Suprapubic skin (tissue), 4 donors: ENCODE measurements around the gene ETV6. TPM values are rescaled to one million over a fixed set of nuclear protein-coding genes. Genes with fewer than 3 reads are reported as not detected.

ENCODE experiments used
- DNase-seq, 2 donors: peaks; one replicate each; pipeline ENCODE4 v3.0.0-alpha.2; 2019; ENCODE audit warnings: low spot score in 2 of 2
- H3K27ac ChIP-seq: fragments of 200-600 bp; sonication (generic); one replicate; pipeline ENCODE4 v1.5.1; 2019
- H3K27me3 ChIP-seq: fragments of 200-600 bp; sonication (generic); one replicate; pipeline ENCODE4 v1.5.1; 2019
- H3K36me3 ChIP-seq: fragments of 200-600 bp; sonication (generic); one replicate; pipeline ENCODE4 v1.5.1; 2019
- H3K4me1 ChIP-seq: fragments of 200-600 bp; sonication (generic); one replicate; pipeline ENCODE4 v1.5.1; 2019
- H3K4me3 ChIP-seq: fragments of 200-600 bp; sonication (generic); one replicate; pipeline ENCODE4 v1.5.1; 2019; ENCODE audit warnings: mild to moderate bottlenecking
- H3K9me3 ChIP-seq: fragments of 200-600 bp; sonication (generic); one replicate; pipeline ENCODE4 v1.5.1; 2019
- EP300 ChIP-seq: sonication (generic); formaldehyde crosslinking; IDR thresholded peaks from one replicate; pipeline ENCODE4 v1.6.1; 2017; ENCODE audit warnings: antibody characterized with exemption
- POLR2A ChIP-seq, 2 donors: fragments of 450-650 bp; IDR thresholded peaks; one replicate each; pipeline ENCODE4 v1.6.1; 2017; ENCODE audit warnings: antibody characterized with exemption in 2 of 2, mild to moderate bottlenecking in 2 of 2, moderate library complexity in 2 of 2
- POLR2AphosphoS5 ChIP-seq, 3 donors: sonication (generic); formaldehyde crosslinking; IDR thresholded peaks; one replicate each; pipeline ENCODE4 v1.6.1; 2017; ENCODE audit warnings: antibody characterized with exemption in 3 of 3
- WGBS: methylation state at CpG from one replicate; pipeline ENCODE4 v1.1.5; 2018; 5-methylcytosine and 5-hydroxymethylcytosine counted together
- total RNA-seq, 4 donors: library from RNA; depleted of rRNA; stranded (reverse); fragments of >200 nt; gene quantifications; one replicate each; pipeline ENCODE4 v1.1.0, GENCODE V29; 2016
- TF ChIP-seq, protein P1 (sequence below), 2 donors: fragments of 200-600 bp in 1 of 2; fragments of 450-650 bp in 1 of 2; sonication (generic) in 1 of 2; IDR thresholded peaks; one replicate each; pipeline ENCODE4 v1.5.1; 2016 to 2019; ENCODE audit warnings: antibody characterized with exemption in 2 of 2, mild to moderate bottlenecking in 1 of 2, moderate library complexity in 1 of 2

The ETV6 gene
- total RNA-seq, 4 donors from 2014 or later = 16.9 to 41.4 (median 25.1) TPM

GRCh38 chr12:11756523-11756922 is 107.0 kb downstream of the ETV6 start:
- 92% methylated on average over 6 of the region's 6 CpGs for WGBS
- Histone ChIP-seq H3K27me3 (no peaks in the 10 kb centered on the region), H3K4me1 (peaks cover 6% of the 10 kb centered on the region), H3K4me3 (no peak overlapping the region), H3K9me3 (no peaks in the 10 kb centered on the region), H3K27ac (no peak overlapping the region), H3K36me3 (peaks cover 18% of the 10 kb centered on the region)
- TF ChIP-seq, protein P1, sequence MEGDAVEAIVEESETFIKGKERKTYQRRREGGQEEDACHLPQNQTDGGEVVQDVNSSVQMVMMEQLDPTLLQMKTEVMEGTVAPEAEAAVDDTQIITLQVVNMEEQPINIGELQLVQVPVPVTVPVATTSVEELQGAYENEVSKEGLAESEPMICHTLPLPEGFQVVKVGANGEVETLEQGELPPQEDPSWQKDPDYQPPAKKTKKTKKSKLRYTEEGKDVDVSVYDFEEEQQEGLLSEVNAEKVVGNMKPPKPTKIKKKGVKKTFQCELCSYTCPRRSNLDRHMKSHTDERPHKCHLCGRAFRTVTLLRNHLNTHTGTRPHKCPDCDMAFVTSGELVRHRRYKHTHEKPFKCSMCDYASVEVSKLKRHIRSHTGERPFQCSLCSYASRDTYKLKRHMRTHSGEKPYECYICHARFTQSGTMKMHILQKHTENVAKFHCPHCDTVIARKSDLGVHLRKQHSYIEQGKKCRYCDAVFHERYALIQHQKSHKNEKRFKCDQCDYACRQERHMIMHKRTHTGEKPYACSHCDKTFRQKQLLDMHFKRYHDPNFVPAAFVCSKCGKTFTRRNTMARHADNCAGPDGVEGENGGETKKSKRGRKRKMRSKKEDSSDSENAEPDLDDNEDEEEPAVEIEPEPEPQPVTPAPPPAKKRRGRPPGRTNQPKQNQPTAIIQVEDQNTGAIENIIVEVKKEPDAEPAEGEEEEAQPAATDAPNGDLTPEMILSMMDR (IDR thresholded peaks at IDR 0.05) = no peak
- TF ChIP-seq POLR2A (IDR thresholded peaks at IDR 0.05) (no peak), POLR2AphosphoS5 (IDR thresholded peaks at IDR 0.05) (no peak), EP300 (no peak)
- no peak for DNase-seq

DNA sequence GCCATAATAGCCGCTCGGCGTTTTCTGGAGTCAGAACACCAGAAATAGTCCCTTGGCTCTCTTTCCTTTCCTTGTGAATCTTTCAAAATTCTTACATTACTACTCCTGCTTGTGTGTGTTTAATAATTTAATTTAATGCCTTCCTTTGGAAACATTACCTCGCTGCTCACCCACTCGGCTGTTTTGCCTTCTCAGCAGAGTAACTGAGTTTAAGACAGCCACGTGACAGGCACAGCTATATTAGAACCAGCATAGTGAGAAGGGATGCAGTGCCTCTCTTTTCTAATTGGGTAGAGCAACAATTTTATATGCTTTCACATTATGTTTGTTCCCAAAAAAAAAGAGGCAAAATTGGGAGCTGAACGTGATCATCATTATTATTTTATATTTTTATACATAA is 107.6 kb downstream of the ETV6 start:
- H3K27me3 ChIP-seq = no peaks in the 10 kb centered on the region
- H3K4me1 ChIP-seq = peaks cover 10% of the 10 kb centered on the region
- H3K27ac ChIP-seq = no peak overlapping the region
- H3K36me3 ChIP-seq = peaks cover 18% of the 10 kb centered on the region
- WGBS = 97% methylated on average over 7 of the region's 7 CpGs
- DNase-seq = no peak
- no peaks in the 10 kb centered on the region for H3K9me3 ChIP-seq
- no peak for TF ChIP-seq EP300
- no peak overlapping the region for H3K4me3 ChIP-seq

DNA sequence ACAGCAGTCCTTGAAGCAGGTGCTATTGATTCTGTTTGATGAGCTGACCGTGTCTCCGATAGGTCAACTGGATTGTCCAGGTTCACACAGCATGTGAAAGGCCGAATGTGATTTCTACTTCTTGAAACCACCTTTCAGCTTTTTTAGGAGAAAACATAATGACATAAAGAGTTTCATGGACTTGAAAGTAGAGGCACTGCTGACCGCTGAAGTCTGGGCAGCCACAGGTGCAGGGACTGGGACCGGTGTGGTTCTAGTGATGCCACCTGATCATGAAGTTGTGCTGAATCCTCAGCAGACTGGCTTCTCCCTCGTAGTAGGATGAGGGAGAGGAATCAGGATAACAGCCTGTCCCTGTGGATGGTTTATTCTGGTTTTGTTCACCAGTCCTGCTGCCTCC is 108.1 kb downstream of the ETV6 start:
- Histone ChIP-seq H3K27ac (peak overlapping the region; percentile 61), H3K9me3 (no peaks in the 10 kb centered on the region), H3K36me3 (peaks cover 18% of the 10 kb centered on the region), H3K27me3 (no peaks in the 10 kb centered on the region), H3K4me3 (no peak overlapping the region), H3K4me1 (peaks cover 15% of the 10 kb centered on the region)
- WGBS = 94% methylated on average over 6 of the region's 6 CpGs
- no peak for DNase-seq
- TF ChIP-seq POLR2A (IDR thresholded peaks at IDR 0.05) (no peak), EP300 (no peak)
- TF ChIP-seq, protein P1 (IDR thresholded peaks at IDR 0.05) = no peak

GRCh38 chr12:11758087-11758486 is 108.6 kb downstream of the ETV6 start:
- peaks cover 20% of the 10 kb centered on the region for H3K4me1 ChIP-seq
- no peaks in the 10 kb centered on the region for H3K9me3 ChIP-seq
- H3K27ac ChIP-seq = peak overlapping the region; percentile 61
- H3K4me3 ChIP-seq = no peak overlapping the region
- 77% methylated on average over 4 of the region's 4 CpGs for WGBS
- peaks cover 18% of the 10 kb centered on the region for H3K36me3 ChIP-seq
- no peak for TF ChIP-seq POLR2AphosphoS5 (IDR thresholded peaks at IDR 0.05)
- TF ChIP-seq, protein P1 (IDR thresholded peaks at IDR 0.05) = no peak
- TF ChIP-seq POLR2A (IDR thresholded peaks at IDR 0.05) = no peak
- no peak for TF ChIP-seq EP300
- H3K27me3 ChIP-seq = no peaks in the 10 kb centered on the region
- no peak for DNase-seq

- no peak for DNase-seq
- Histone ChIP-seq H3K4me1 (peaks cover 25% of the 10 kb centered on the region), H3K4me3 (no peak overlapping the region), H3K36me3 (peaks cover 10% of the 10 kb centered on the region), H3K27me3 (no peaks in the 10 kb centered on the region), H3K9me3 (no peaks in the 10 kb centered on the region), H3K27ac (peak overlapping the region; percentile 61)
- TF ChIP-seq POLR2AphosphoS5 (IDR thresholded peaks at IDR 0.05) (no peak), POLR2A (IDR thresholded peaks at IDR 0.05) (no peak), EP300 (no peak)
- TF ChIP-seq, protein P1 (IDR thresholded peaks at IDR 0.05) = no peak
- 69% methylated on average over 14 of the region's 14 CpGs for WGBS
These were observed 109.3 kb downstream of the ETV6 start for GRCh38 chr12:11758510-11759493.
